Heart right ventricle (tissue), 16 donors: Measurements from ENCODE around the gene PLXNA2. TPM values are rescaled to one million over a fixed set of nuclear protein-coding genes. Genes with fewer than 3 reads are reported as not detected.

Source experiments
- ATAC-seq, 8 donors: fragments of 200-7000 bp; cut with Tn5 transposase; one replicate each; pipeline ENCODE4 v1.9.1; 2020; ENCODE audit warnings: mild to moderate bottlenecking in 8 of 8, moderate library complexity in 8 of 8, moderate number of reproducible peaks in 1 of 8
- DNase-seq, 2 donors: peaks; one replicate each; pipeline ENCODE4 v3.0.0-alpha.2; 2020
- H3K27ac ChIP-seq, 10 donors: fragments of 200-600 bp; sonication (generic) in 2 of 10; one replicate each; pipeline versions ENCODE4 v1.5.0 to v1.8.0; 2020 to 2022; ENCODE audit warnings: mild to moderate bottlenecking in 3 of 10
- H3K27me3 ChIP-seq, 7 donors: fragments of 200-600 bp; one replicate each; pipeline ENCODE4 v1.8.0; 2021 to 2022; ENCODE audit warnings: mild to moderate bottlenecking in 2 of 7
- H3K36me3 ChIP-seq, 9 donors: fragments of 200-600 bp; sonication (generic) in 1 of 9; one replicate each; pipeline versions ENCODE4 v1.5.0 to v1.8.0; 2020 to 2022; ENCODE audit warnings: mild to moderate bottlenecking in 2 of 9
- H3K4me1 ChIP-seq, 9 donors: fragments of 200-600 bp; sonication (generic) in 1 of 9; one replicate each; pipeline versions ENCODE4 v1.5.0 to v1.8.0; 2020 to 2022; ENCODE audit warnings: mild to moderate bottlenecking in 4 of 9
- H3K4me3 ChIP-seq, 10 donors: fragments of 200-600 bp; sonication (generic) in 2 of 10; one replicate each; pipeline versions ENCODE4 v1.5.0 to v1.8.0; 2020 to 2022; ENCODE audit warnings: mild to moderate bottlenecking in 7 of 10, moderate library complexity in 2 of 10
- H3K9me3 ChIP-seq, 11 donors: fragments of 200-600 bp in 10 of 11; sonication (generic) in 2 of 11; one replicate each; pipeline versions ENCODE4 v1.5.0 to v1.8.0; 2013 to 2022; ENCODE audit warnings: mild to moderate bottlenecking in 2 of 11, control low read depth in 1 of 11, moderate library complexity in 1 of 11
- CTCF ChIP-seq, 9 donors: fragments of 200-600 bp; sonication (generic) in 2 of 9; IDR thresholded peaks; one replicate each; pipeline versions ENCODE4 v1.5.0 to v1.8.0; 2021 to 2022; ENCODE audit warnings: antibody characterized with exemption in 9 of 9, mild to moderate bottlenecking in 5 of 9, moderate library complexity in 1 of 9
- WGBS, 2 donors: extraction: QIAGEN DNeasy Blood & Tissue Kit; methylation state at CpG; one replicate each; pipeline ENCODE4 v1.1.7; 2013; ENCODE audit warnings: inconsistent platforms in 1 of 2; 5-methylcytosine and 5-hydroxymethylcytosine counted together
- intact Hi-C, 10 donors: fragments of 100-400 bp; cut with DNase I; formaldehyde crosslinking; loops; one replicate each; pipeline versions ENCODE4 v1.11.1 to v1.14.2; 2022
- polyA plus RNA-seq, 2 donors: library from polyadenylated mRNA; stranded (reverse); fragments of 200-250 nt; gene quantifications; one replicate each; pipeline ENCODE4 v1.2.3, GENCODE V29; 2013
- total RNA-seq, 10 donors: library from RNA; stranded (reverse); fragmentation: NEBNext Ultra II Directional in 3 of 10; extraction: Animal tissue kit (Norgen Biotek cat#: 25700) in 3 of 10; gene quantifications; one replicate each; pipeline versions ENCODE4 v1.2.1 to v1.2.4, GENCODE V29; 2021 to 2023
- donor health status: Arrhythmogenic right ventricular cardiomyopathy.
- donor health status: ischemic (EF 13 %, LVEDD 7.1; RV severe dilation, severe dysfunction).
- donor health status: healthy with polysubstance abuse.
- donor health status: DM: no; HTN: yes; CAD: no.
- donor health status: DM: no; HTN: no; CAD: no.
- donor health status: ischemic (EF 25% LVEDD 6.9; RV normal size, moderate dysfunction).
- donor health status: ischemic (EF 25% LVEDD 5.7; RV mildly dilated, moderate dysfunction).
- donor health status: healthy.
- donor health status: DM: yes; HTN: yes; CAD: no.
- donor health status: Ischemic cardiomyopathy.
- donor health status: ischemic (EF 35%, LVEDD 5.7; RV mildly dilated, moderate dysfunction).
- donor health status: nonischemic (EF 11% LVEDD 7.7; RV severe dilation, severe dysfunction).
- donor health status: DM: yes; HTN: yes; CAD: no.
- donor health status: PGD.
- donor health status: ischemic (EF 29% LVEDD 5.4; RV normal size, mild dysfunction).
- donor health status: nonischemic (EF 23%, LVEDD 6.1; RV moderate dilation, normal function).

Gene PLXNA2
- total and polyA plus RNA-seq, 12 donors = 6.1 to 31.6 (median 17.9) TPM

GRCh38 chr1:208145167-208145566, 99.0 kb downstream of the PLXNA2 start:
- intact Hi-C loops = no loop called here
- H3K9me3 ChIP-seq = no peaks in the 10 kb centered on the region
- no peak for TF ChIP-seq CTCF (IDR thresholded peaks at IDR 0.05)
- H3K4me3 ChIP-seq = no peak overlapping the region
- ATAC-seq (no peak), DNase-seq (no peak)
- peaks cover 0 to 28% (median 15%) of the 10 kb centered on the region in 9 donors for H3K4me1 ChIP-seq
- peak overlapping the region in 1 of 10 donors; percentile 1 for H3K27ac ChIP-seq
- H3K27me3 ChIP-seq = no peaks in the 10 kb centered on the region
- peaks cover 0 to 24% (median 7%) of the 10 kb centered on the region in 9 donors for H3K36me3 ChIP-seq
- WGBS, 2 donors = 72 to 81% methylated on average over 3 of the region's 3 CpGs

- no peak for TF ChIP-seq CTCF (IDR thresholded peaks at IDR 0.05)
- ATAC-seq (peak in 1 of 8 donors; percentile 3), DNase-seq (no peak)
- peaks cover 0 to 45% (median 12%) of the 10 kb centered on the region in 9 donors for H3K36me3 ChIP-seq
- H3K4me1 ChIP-seq = peaks cover 0 to 17% (median 7%) of the 10 kb centered on the region in 9 donors
- no peaks in the 10 kb centered on the region for H3K27me3 ChIP-seq
- no peak overlapping the region for H3K27ac ChIP-seq
- intact Hi-C loops = loop anchor here in 2 of 10 donors (5.0 kb wide), 2 partner anchors 60 to 90 kb away; no protein-coding TSS in a partner anchor
- no peaks in the 10 kb centered on the region for H3K9me3 ChIP-seq
- 82 to 85% methylated on average over 5 of the region's 5 CpGs for WGBS, 2 donors
- no peak overlapping the region for H3K4me3 ChIP-seq
These were observed 101.4 kb downstream of the PLXNA2 start for GRCh38 chr1:208142590-208143382.

- no peak overlapping the region for H3K27ac ChIP-seq
- TF ChIP-seq CTCF (IDR thresholded peaks at IDR 0.05) = no peak
- no peak overlapping the region for H3K4me3 ChIP-seq
- H3K4me1 ChIP-seq = peaks cover 0 to 17% (median 7%) of the 10 kb centered on the region in 9 donors
- H3K27me3 ChIP-seq = no peaks in the 10 kb centered on the region
- WGBS, 2 donors = 83 to 91% methylated on average over 5 of the region's 5 CpGs
- no peaks in the 10 kb centered on the region for H3K9me3 ChIP-seq
- ATAC-seq (peak in 1 of 8 donors; percentile 10), DNase-seq (no peak)
- H3K36me3 ChIP-seq = peaks cover 0 to 54% (median 12%) of the 10 kb centered on the region in 9 donors
- intact Hi-C loops = loop anchor here in 2 of 10 donors (5.0 kb wide), 2 partner anchors 61 to 91 kb away; no protein-coding TSS in a partner anchor
These were observed 102.5 kb downstream of the PLXNA2 start for GRCh38 chr1:208141610-208142192.

GRCh38 chr1:208139434-208140045, 104.6 kb downstream of the PLXNA2 start:
- WGBS, 2 donors = 64 to 92% methylated on average over 3 of the region's 3 CpGs
- no peak overlapping the region for H3K27ac ChIP-seq
- H3K36me3 ChIP-seq = peaks cover 0 to 59% (median 12%) of the 10 kb centered on the region in 9 donors
- H3K4me3 ChIP-seq = no peak overlapping the region
- DNase-seq (no peak), ATAC-seq (no peak)
- no peaks in the 10 kb centered on the region for H3K9me3 ChIP-seq
- TF ChIP-seq CTCF (IDR thresholded peaks at IDR 0.05) = no peak
- intact Hi-C loops = loop anchor here in 3 of 10 donors (5.0 to 10.0 kb wide), 3 partner anchors 63 to 95 kb away; no protein-coding TSS in a partner anchor
- no peaks in the 10 kb centered on the region for H3K27me3 ChIP-seq
- H3K4me1 ChIP-seq = peaks cover 0 to 15% (median 10%) of the 10 kb centered on the region in 9 donors
